Activated T-cell treated with anti-CD3 and anti-CD28 coated beads for 1 hour (primary cell): ENCODE measurements around the gene CERK.

Source experiments
- DNase-seq: peaks from one replicate; pipeline ENCODE4 v3.0.0-alpha.2; 2020; ENCODE audit warnings: low read depth

CERK gene

GRCh38 chr22:46764779-46765485 lies 26.9 kb upstream of the CERK start:
- no peak for DNase-seq

DNA sequence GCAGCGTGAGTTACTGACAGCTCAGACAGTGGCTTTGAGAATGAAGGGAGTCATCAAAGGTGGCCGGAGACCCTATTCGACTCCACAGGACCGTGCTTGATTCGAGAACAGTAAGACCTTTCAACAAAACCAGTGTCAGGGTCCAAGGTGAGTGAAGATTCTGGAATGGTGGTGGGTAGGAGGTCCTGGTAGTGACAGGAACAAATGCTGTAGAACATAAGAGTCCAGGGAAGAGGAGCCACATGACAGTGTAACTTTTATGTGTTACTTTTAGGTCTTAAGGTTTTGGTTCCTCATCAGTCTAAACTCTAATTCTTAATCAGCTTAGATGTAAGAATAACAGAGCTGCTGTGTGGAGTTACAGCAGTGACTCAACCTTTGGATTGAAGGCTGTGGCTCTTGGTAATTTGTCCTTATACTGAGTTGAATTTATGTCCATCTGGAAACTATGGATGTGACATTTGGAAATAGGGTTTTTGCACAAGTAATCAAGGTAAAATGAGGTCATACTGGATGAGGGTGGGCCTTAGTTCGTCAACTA lies 26.2 kb upstream of the CERK start:
- DNase-seq = no peak

GRCh38 chr22:46763051-46763705 lies 25.1 kb upstream of the CERK start:
- DNase-seq = no peak

DNA sequence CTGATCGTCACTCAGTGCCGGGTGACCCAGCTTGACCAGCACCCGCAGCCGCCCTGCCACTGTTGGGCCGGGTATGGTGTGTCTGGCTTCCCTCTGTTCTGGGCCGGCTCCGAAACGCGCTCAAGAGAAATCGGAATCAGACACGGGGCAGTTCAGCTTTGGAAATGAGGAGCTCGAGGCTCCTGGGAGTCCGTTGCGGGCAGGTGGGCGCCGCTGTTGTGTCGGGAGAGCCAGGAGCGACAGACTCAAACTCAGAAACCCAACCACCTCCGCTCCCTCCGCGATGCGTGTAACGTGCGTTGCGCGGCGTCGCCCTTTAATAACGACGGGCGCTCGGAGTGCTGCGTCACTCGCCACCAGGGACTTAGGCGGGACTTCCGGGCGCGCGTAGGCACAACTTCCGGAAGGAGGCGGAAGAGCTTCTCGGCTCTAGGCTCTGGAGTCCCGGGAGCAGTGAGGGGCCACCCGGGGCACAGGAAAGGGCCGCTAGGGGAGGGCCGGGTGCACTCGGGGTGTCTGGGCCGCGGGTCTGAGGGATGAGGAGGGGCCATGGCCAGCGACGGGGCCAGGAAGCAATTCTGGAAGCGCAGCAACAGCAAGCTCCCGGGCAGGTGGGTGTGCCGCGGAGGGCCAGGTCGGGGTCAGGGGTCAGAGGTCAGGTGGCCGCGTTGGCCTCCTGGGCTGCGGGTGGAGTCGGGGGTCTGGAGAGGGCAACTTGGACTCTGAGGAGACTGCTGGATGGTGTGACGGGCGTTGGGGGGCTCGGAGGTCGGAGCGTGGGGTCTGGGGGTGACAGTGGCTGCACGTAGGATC lies 24.4 kb upstream of the CERK start, which contains the start of gene TBC1D22A:
TSS of gene TBC1D22A (plus strand) at position 413 of the 813 bp plus-strand sequence. CDS start at position 550, 137 bp downstream.
- peak; percentile 93 for DNase-seq

- no peak for DNase-seq
Observed at GRCh38 chr22:46761539-46762237, 23.6 kb upstream of the CERK start.

GRCh38 chr22:46761017-46761416 lies 23.0 kb upstream of the CERK start:
- no peak for DNase-seq

- DNase-seq = peak; percentile 38
Observed at GRCh38 chr22:46758867-46759290, 20.8 kb upstream of the CERK start.

DNA sequence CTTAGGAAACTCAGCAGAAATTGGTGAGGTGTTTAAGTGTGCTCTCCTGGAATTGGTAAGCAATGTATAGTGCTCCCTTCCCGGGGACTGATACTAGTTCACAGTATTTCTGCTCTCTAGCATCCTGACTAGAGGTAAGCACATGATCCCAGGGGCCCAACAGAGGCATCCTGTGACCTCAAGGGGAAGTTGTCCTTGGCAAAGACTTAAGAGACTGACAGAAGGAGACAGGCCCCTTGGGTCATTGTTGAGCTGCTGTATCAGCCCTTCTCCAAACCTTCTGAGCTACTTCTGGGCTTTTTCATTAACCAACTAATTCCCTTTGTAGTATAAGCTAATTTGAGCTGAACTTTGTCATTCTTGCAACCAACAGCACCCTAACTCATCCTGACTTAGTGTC lies 20.1 kb upstream of the CERK start:
- DNase-seq = no peak

DNA sequence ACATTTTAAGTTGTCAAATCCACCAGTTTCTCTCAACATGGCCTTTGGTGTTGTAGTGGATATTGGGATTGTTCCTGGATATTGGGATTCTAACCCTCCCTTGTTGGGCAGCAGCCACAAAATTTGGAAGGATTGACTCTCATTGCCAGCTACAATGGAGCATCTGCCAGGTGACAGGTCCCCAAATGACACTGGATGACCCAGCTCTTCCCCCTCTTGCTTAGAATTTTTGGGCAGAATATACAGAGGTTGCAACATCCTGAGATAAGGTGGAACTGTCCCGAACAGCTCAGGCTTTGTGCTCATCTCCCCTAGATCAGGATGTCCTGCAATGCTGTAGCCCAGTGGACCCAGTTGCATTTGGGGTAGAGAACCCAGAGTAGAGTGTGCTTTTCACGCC lies 19.1 kb upstream of the CERK start:
- DNase-seq = no peak

- DNase-seq = no peak
Observed at GRCh38 chr22:46756097-46756496, 18.0 kb upstream of the CERK start.

GRCh38 chr22:46755525-46755924 lies 17.5 kb upstream of the CERK start:
- no peak for DNase-seq

- DNase-seq = no peak
Observed at GRCh38 chr22:46754826-46755225, 16.8 kb upstream of the CERK start.

DNA sequence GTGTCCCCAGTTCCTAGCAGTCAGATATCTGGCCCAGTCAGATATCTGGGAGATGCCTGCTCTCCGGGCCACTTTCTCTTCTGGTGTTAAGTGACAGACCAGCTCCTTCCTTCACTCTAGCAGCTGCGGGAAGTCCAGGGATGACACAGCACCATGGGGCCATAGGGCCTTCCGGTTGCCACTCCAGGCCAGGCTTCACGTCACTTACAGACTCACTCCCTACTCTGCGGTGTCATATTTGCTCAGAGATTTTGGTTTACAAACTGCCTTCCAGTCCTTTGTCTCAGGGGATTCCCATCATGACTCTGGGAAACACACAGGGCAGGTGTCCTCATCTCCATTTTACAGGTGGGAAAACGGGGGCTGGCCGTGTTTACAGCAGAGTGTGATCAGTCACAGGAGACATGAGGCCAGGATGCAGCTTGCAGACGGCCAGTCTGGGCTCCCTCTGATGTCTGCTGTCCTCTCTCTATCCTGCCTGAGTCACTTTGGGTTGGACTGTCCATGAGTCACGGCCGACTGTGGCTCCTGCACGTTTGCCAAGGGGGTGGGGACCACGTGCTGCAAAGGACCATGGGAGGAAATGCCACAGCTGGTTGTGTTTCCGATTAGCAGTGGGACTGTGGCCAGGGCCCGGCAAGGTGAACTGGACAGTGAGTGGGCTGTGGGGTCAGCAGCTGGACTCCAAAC lies 16.2 kb upstream of the CERK start:
- DNase-seq = peak; percentile 25

DNA sequence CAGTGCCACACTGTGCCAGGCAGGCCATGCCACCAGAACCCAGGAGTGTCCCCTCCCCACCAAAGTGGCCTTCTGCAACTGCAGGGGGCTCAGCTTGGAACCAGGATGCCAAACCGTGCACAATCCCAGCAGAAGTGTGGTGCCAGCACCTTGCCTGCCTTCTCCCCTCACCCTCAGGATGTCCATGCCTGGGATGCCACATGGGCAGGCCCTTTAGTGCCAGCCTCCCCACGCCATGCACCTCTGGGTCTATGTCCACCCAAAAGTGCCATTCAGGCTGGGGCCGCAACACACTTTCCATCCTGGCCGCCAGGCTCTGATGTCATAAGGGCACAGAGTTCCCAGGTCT lies 15.7 kb upstream of the CERK start:
- DNase-seq = no peak

- no peak for DNase-seq
Observed at GRCh38 chr22:46753360-46753759, 15.3 kb upstream of the CERK start.

DNA sequence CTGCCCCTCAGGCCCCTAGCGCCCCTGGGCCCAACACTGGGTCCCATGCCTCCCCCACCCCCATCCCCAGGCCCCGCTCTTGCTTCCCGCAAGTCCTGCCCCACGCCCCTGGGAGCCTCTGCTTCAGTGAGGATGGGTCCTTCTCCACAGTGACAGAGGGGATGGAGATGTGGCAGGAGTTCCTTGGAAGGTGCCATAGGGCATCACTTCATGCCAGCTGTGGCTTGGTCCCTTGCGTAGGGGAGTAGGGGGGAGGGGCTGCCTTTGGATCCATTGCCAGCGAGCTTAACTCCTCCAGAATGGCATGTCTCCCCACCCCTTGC lies 14.9 kb upstream of the CERK start:
- DNase-seq = no peak

- DNase-seq = no peak
Observed at GRCh38 chr22:46752286-46752987, 14.4 kb upstream of the CERK start.

DNA sequence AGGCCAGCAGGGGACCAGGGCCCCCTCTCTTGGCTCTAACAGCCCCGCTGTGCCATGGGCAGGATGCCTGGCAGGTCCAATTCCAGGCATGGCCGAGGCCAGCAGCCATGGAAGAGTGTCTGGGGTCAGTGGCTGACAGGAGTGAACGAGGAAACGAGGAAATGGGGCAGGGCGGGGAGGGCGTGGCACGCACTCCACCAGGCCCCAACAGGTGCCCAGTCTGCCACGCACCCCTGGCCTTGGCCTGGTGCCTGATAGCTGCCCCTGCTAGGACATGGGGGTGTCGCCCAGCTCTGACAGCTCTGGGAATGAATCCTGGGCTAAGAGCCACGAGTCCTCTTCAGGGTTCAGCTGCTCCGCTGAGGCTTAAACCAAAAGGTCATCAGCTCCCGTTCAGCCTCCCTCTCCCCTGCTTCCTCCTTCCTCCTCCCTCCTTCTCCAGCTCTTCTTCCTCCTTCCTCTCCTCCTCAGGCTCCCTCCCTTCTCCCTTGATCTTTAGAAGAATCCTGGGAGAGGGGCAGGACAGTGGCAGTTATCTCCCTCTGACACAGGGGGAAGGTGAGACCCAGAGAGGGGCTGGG lies 12.9 kb upstream of the CERK start:
- no peak for DNase-seq

DNA sequence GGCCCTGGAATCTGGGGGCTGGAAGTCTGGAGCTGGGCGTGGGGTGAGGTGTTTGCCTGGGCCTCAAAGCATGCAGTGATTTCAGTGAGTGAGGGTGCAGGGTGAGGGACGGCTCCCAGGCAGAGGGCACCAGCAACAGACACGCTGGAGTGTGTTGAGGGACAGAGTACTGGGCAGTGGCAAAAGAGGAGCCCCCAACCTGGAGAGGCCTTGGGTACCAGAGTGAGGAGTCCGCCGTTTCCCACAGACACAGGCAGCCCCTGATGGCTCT lies 12.4 kb upstream of the CERK start:
- no peak for DNase-seq

- DNase-seq = no peak
Observed at GRCh38 chr22:46749682-46750529, 11.9 kb upstream of the CERK start.
